Endometrial microvascular endothelial cells (primary cell): ENCODE data around the gene SUGCT. TPM values are rescaled to one million over a fixed set of nuclear protein-coding genes. Genes with fewer than 3 reads are reported as not detected.

Experiments
- in situ Hi-C: cut with HindIII; loops from 2 replicates; pipeline ENCODE4 v1.10.0; 2017; ENCODE audit warnings: low sequenced_read_pairs, low pct_unique_long_range_greater_than_20kb; ENCODE audit errors: inconsistent ontology term
- total RNA-seq: library from RNA; depleted of rRNA; stranded (reverse); fragments of >200 nt; gene quantifications from one replicate; pipeline ENCODE4 v1.2.3, GENCODE V29; 2015; ENCODE audit errors: inconsistent ontology term

SUGCT gene
- total RNA-seq, 1 donor from 2014 or later: 0.37 TPM

DNA sequence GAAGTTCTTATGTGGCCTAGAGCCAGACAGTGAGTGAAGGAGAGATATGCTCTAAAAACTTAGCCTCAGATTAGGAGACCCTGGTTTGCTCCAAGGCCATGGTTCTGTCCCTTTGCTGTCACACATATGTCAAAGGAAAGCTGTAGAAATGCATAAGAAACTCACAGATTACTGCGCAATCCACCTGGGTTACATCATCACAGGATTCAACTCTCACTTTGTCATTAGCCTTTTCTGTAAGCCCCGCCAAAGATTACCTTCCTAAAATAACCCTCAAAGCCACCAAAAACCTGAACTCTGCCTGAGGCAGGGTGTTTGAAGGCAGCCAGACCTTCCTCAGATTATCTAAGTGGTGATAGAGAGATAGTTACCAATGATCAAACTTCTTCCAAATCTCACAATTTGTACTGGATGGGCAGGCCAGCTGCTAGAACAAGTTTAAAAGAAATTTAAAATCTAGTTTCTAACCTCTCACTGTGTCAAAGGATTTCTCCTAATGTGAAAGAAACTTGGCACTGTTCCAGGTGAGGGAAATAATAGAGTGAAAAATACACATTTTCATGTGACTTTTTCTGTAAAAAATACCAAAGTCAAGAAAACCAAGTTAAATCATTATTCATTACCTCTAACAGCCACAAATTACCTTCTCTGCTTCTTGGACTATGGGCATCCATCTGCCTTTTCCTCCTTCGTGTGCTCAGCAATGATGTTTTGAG, 567.2 kb downstream of the SUGCT start:
- in situ Hi-C loops: no loop called here

GRCh38 chr7:40704172-40704571, 569.4 kb downstream of the SUGCT start:
- in situ Hi-C loops: no loop called here

DNA sequence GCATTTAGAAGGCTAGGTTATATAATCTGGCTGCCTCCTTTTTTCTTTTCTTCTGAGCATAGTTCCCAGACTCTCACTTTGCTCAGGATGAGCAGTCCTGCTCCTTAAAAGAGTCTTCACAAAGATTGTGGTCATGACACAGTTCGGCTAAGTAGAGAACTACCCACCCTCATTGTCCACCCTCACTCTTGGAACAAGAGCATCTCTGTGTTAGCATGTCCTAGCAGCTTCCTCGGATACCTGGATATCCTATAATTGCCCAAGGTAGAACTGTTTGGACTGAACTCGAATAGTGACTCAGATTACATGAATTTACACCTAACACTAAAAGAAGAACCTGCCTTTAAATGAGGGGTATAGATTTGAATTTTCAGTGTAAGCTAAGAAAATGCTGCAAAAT, 572.0 kb downstream of the SUGCT start:
- in situ Hi-C loops: no loop called here

DNA sequence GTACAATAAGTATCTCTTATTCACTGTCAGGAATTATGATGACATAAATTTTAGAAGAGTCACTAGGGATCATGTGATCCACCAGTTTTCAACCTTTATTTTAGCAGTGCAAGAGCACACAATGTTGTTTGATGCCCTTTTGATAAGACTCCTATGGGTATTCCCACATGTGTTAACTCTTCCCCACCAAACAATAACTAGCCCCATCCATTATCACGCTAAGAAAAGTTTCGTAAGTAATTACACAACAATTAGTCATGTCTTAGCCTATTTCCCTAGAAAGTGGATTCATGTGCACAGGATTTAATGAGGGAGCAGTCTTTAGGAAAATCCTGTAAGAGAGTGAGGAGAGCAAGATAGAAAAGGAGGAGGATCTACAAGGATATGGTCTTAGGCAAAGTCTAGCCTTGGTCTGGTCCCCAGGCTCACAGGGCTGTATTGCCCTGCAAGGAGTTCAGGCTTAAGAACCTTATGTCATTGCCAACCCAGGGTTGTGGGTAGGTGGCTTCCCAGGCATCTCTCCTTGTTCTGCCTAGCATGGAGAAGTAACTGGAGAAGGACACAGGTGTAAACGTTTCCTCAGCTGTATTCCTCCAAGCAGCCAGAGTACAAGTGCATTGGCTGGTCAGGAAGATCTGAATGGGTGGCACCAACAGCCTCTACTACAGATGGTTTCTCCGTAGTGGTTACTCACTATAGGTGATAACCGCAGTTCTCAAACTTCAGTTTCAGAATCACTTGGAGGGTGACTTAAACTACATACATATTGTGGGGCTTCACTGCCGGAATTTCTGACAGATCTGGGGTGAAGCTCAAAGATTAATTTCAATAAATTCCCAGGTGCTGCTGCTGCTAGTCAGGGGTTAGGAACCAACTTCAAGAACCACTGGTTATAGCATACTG, 574.5 kb downstream of the SUGCT start:
- in situ Hi-C loops: no loop called here

DNA sequence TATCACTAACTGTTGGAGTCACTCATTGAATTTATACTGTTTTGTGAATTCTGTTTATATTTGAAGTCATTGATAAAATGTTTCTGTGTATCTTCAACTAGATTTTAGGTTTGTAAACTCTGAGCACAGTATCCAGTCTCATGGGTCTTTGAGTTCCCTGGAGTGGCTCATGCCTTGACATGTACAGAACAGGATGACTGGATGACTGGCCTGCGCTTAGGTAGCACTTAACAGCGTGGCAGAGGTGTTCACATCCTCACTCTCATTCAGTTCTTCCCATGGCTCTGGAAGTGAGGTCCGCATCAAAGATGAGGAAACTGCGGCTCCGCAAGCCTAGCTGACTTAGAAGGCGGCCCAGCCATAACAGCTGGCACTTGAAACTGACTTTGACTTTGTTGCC, 576.9 kb downstream of the SUGCT start:
- in situ Hi-C loops: no loop called here

- in situ Hi-C loops: no loop called here
These were observed 579.7 kb downstream of the SUGCT start for GRCh38 chr7:40714363-40715052.

- in situ Hi-C loops: no loop called here
These were observed 580.2 kb downstream of the SUGCT start for GRCh38 chr7:40715053-40715430.

DNA sequence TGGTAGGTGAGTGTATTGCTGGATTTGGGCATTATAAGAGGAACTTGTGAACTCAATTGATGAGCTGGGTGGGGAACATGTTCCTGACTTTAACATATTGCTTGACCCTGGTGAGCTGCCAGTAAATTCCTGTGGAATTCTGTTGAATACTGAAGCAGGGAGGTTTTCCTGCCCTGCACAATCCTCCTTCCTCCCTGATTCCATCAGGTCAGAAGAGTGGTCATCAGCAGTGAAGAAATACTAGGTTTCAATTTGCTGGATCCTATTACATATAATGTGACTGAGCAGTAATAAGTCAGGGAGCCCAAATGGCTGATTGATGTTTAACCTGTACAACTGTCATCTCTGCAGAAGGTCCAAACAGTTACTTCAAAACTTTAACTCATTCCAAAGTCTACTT, 581.2 kb downstream of the SUGCT start:
- in situ Hi-C loops: no loop called here

DNA sequence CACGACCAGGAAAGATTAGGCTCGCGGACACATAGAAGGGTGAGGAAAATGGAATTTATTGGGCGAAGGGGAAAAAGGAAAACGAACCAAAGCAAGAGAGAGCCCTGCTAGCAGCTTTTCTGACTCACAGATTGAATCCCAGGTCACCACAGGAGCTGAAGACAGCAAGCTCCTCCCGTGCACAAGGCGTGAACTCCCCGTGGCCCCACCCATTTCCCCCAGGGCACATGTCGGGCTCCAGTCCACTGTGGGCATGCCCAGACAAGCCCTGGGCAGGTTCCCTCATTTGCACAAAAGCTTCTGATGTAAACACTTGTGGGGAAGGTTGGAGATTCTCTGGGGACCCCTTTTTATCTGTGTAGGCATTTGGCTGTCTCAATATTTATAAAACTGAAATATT, 582.4 kb downstream of the SUGCT start:
- in situ Hi-C loops: no loop called here

GRCh38 chr7:40720416-40720815, 585.6 kb downstream of the SUGCT start:
- in situ Hi-C loops: no loop called here

GRCh38 chr7:40721342-40721949, 586.6 kb downstream of the SUGCT start:
- in situ Hi-C loops: no loop called here

DNA sequence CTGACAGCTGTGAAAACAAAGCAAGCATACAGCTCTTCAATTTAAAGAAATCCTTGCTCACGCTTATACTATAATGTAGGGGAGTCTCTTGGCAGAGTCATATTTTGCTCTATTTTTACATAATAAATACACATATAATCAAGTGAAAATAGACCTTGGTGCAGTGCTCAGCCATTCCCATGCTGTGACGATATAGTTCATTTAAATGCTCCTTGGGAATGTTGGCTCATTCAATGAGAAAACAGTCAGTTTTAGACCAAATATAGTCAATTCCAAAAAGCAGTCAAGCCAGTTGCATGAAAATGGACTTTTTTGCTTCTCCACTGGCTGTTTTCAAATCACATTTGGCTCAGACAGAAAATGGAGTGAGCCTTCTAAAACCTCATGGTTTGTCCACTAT, 587.4 kb downstream of the SUGCT start:
- in situ Hi-C loops: no loop called here

DNA sequence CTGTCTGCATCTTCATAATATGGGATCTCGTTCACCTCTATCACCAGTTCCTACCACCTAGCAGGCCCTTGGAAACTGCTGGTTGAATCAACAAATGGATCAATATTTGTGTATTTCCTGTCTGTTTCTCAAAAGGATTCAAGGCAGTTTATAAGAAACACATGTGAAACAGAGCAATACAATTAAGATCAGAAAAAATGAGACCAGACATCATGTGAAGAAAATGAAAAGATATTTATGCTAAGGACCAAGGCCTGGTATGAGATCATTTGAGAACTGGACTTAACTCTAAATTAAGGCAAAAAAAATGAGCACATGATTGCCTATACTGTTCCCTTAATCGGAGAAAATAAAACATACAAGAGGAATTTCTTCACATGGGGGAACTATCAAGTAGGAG, 589.0 kb downstream of the SUGCT start:
- in situ Hi-C loops: no loop called here

GRCh38 chr7:40726559-40726958, 591.8 kb downstream of the SUGCT start:
- in situ Hi-C loops: no loop called here

DNA sequence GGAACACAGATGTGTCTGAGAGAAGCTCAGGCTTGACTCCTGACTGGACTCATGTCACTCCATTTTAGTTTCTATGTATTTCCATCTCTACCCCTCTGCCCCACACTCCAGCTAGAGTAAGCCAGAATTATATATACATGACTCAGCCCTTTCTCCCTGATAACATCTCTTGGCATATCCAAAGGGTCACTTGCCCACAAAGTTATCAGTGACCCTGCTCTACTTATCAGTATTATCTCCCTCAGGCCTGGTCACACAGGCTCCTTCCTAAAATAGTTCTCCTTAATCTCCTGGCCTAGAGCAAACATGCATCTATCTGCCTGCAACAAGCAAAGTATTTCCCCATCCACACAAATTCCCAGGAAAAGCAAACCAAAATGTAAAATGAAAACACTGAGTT, 598.3 kb downstream of the SUGCT start:
- in situ Hi-C loops: no loop called here

GRCh38 chr7:40733578-40733977, 598.8 kb downstream of the SUGCT start:
- in situ Hi-C loops: no loop called here

- in situ Hi-C loops: no loop called here
These were observed 604.5 kb downstream of the SUGCT start for GRCh38 chr7:40739257-40739656.

DNA sequence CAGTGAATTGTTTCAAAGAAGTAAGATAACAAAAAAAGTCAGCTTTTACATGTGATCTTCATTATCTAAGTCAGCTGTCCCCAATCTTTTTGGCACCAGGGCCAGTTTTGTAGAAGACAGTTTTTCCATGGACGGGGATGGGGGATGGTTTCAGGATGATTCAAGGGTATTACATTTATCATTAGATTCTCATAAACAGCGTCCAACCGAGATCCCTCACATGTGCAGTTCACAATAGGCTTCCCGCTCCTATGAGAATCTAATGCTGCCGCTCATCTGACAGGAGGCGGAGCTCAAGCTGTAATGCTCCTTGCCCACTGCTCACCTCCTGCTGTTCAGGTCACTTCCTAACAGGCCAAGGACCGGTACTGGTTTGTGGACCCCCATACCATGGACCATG, 607.5 kb downstream of the SUGCT start:
- in situ Hi-C loops: no loop called here

DNA sequence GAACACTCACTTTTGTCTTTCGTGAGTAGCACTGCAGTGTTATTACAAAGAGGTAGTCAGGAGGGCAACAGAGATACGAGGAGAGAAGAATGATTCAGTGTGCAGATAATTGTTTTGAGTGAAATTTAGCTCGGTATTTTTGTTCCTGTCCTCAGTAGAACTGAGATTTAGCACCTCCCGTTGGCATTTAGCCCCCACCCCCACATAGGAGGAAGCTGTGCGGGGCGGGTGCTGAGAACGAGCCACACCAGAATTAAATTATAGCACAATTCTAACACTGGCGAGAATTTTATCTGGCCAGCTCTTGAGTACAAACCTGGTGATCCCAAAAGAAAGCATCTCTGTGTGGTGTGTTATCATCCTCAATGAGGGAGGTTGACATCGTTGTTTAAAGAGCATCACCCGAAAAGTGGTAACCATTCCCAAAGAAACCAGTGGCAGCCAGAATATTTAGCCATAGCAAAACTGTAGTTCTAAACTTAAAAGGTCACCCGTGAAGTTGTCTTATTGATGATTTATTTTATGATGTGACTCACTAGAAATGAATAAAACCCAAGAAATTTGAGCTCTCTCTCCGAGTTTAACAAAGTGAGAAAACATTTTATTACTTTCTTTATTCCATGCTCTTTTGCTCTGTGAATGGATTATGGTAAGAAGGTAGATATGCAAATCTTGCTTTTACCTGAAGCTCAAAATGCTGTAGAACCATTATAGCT, 612.2 kb downstream of the SUGCT start:
- in situ Hi-C loops: no loop called here
